Epithelial cell of esophagus (primary cell): ENCODE measurements around the gene ABHD17A.

Experiments
- DNase-seq: peaks from one replicate; pipeline ENCODE4 v3.0.0; 2010; ENCODE audit warnings: low read depth
- H3K4me3 ChIP-seq: 2 replicates; pipeline ENCODE4 v1.5.1; 2011; ENCODE audit warnings: mild to moderate bottlenecking, low read length, control low read depth
- CTCF ChIP-seq: IDR thresholded peaks from 2 replicates; pipeline ENCODE4 v1.5.1; 2011; ENCODE audit warnings: low read depth, mild to moderate bottlenecking, low read length, control low read depth, inconsistent platforms; ENCODE audit not compliant: insufficient read depth; ENCODE audit errors: missing control alignments

The ABHD17A gene

GRCh38 chr19:1924320-1924961, 39.1 kb upstream of the ABHD17A start:
- no peak for TF ChIP-seq CTCF
- no peak for DNase-seq
- no peak overlapping the region for H3K4me3 ChIP-seq

- DNase-seq: no peak
These were observed 38.0 kb upstream of the ABHD17A start for GRCh38 chr19:1923319-1923718.

GRCh38 chr19:1922803-1923202, 37.5 kb upstream of the ABHD17A start:
- DNase-seq: no peak
- TF ChIP-seq CTCF: no peak
- H3K4me3 ChIP-seq: no peak overlapping the region

More at GRCh38 chr19:1923319-1923718, 38.0 kb upstream of the ABHD17A start:
- TF ChIP-seq CTCF: no peak
- H3K4me3 ChIP-seq: no peak overlapping the region

- DNase-seq: no peak
- no peak for TF ChIP-seq CTCF
- H3K4me3 ChIP-seq: no peak overlapping the region
These were observed 36.5 kb upstream of the ABHD17A start for GRCh38 chr19:1921825-1922224.

- no peak overlapping the region for H3K4me3 ChIP-seq
- no peak for DNase-seq
- TF ChIP-seq CTCF: no peak
These were observed 36.0 kb upstream of the ABHD17A start for GRCh38 chr19:1921326-1921725.

GRCh38 chr19:1920644-1921043, 35.3 kb upstream of the ABHD17A start:
- no peak for DNase-seq
- TF ChIP-seq CTCF: no peak
- no peak overlapping the region for H3K4me3 ChIP-seq

GRCh38 chr19:1918975-1919374, 33.7 kb upstream of the ABHD17A start:
- no peak overlapping the region for H3K4me3 ChIP-seq
- TF ChIP-seq CTCF: no peak
- DNase-seq: no peak
